Heart right ventricle (tissue), 16 donors: Measurements from ENCODE around the gene SLC7A9. TPM values are rescaled to one million over a fixed set of nuclear protein-coding genes. Genes with fewer than 3 reads are reported as not detected.
"Not testable (repeated sequence)": the region's sequence is repeated elsewhere in the genome, so short reads cannot be mapped to it uniquely, and the experiment has no call there.

ENCODE experiments used
- ATAC-seq, 8 donors: fragments of 200-7000 bp; cut with Tn5 transposase; one replicate each; pipeline ENCODE4 v1.9.1; 2020; ENCODE audit warnings: mild to moderate bottlenecking in 8 of 8, moderate library complexity in 8 of 8, moderate number of reproducible peaks in 1 of 8
- DNase-seq, 2 donors: peaks; one replicate each; pipeline ENCODE4 v3.0.0-alpha.2; 2020
- H3K27ac ChIP-seq, 10 donors: fragments of 200-600 bp; sonication (generic) in 2 of 10; one replicate each; pipeline versions ENCODE4 v1.5.0 to v1.8.0; 2020 to 2022; ENCODE audit warnings: mild to moderate bottlenecking in 3 of 10
- H3K27me3 ChIP-seq, 7 donors: fragments of 200-600 bp; one replicate each; pipeline ENCODE4 v1.8.0; 2021 to 2022; ENCODE audit warnings: mild to moderate bottlenecking in 2 of 7
- H3K36me3 ChIP-seq, 9 donors: fragments of 200-600 bp; sonication (generic) in 1 of 9; one replicate each; pipeline versions ENCODE4 v1.5.0 to v1.8.0; 2020 to 2022; ENCODE audit warnings: mild to moderate bottlenecking in 2 of 9
- H3K4me1 ChIP-seq, 9 donors: fragments of 200-600 bp; sonication (generic) in 1 of 9; one replicate each; pipeline versions ENCODE4 v1.5.0 to v1.8.0; 2020 to 2022; ENCODE audit warnings: mild to moderate bottlenecking in 4 of 9
- H3K4me3 ChIP-seq, 10 donors: fragments of 200-600 bp; sonication (generic) in 2 of 10; one replicate each; pipeline versions ENCODE4 v1.5.0 to v1.8.0; 2020 to 2022; ENCODE audit warnings: mild to moderate bottlenecking in 7 of 10, moderate library complexity in 2 of 10
- H3K9me3 ChIP-seq, 11 donors: fragments of 200-600 bp in 10 of 11; sonication (generic) in 2 of 11; one replicate each; pipeline versions ENCODE4 v1.5.0 to v1.8.0; 2013 to 2022; ENCODE audit warnings: mild to moderate bottlenecking in 2 of 11, control low read depth in 1 of 11, moderate library complexity in 1 of 11
- CTCF ChIP-seq, 9 donors: fragments of 200-600 bp; sonication (generic) in 2 of 9; IDR thresholded peaks; one replicate each; pipeline versions ENCODE4 v1.5.0 to v1.8.0; 2021 to 2022; ENCODE audit warnings: antibody characterized with exemption in 9 of 9, mild to moderate bottlenecking in 5 of 9, moderate library complexity in 1 of 9
- WGBS, 2 donors: extraction: QIAGEN DNeasy Blood & Tissue Kit; methylation state at CpG; one replicate each; pipeline ENCODE4 v1.1.7; 2013; ENCODE audit warnings: inconsistent platforms in 1 of 2; 5-methylcytosine and 5-hydroxymethylcytosine counted together
- intact Hi-C, 10 donors: fragments of 100-400 bp; cut with DNase I; formaldehyde crosslinking; loops; one replicate each; pipeline versions ENCODE4 v1.11.1 to v1.14.2; 2022
- polyA plus RNA-seq, 2 donors: library from polyadenylated mRNA; stranded (reverse); fragments of 200-250 nt; gene quantifications; one replicate each; pipeline ENCODE4 v1.2.3, GENCODE V29; 2013
- total RNA-seq, 10 donors: library from RNA; stranded (reverse); fragmentation: NEBNext Ultra II Directional in 3 of 10; extraction: Animal tissue kit (Norgen Biotek cat#: 25700) in 3 of 10; gene quantifications; one replicate each; pipeline versions ENCODE4 v1.2.1 to v1.2.4, GENCODE V29; 2021 to 2023
- donor health status: Arrhythmogenic right ventricular cardiomyopathy.
- donor health status: ischemic (EF 13 %, LVEDD 7.1; RV severe dilation, severe dysfunction).
- donor health status: healthy with polysubstance abuse.
- donor health status: DM: no; HTN: yes; CAD: no.
- donor health status: DM: no; HTN: no; CAD: no.
- donor health status: ischemic (EF 25% LVEDD 6.9; RV normal size, moderate dysfunction).
- donor health status: ischemic (EF 25% LVEDD 5.7; RV mildly dilated, moderate dysfunction).
- donor health status: healthy.
- donor health status: DM: yes; HTN: yes; CAD: no.
- donor health status: Ischemic cardiomyopathy.
- donor health status: ischemic (EF 35%, LVEDD 5.7; RV mildly dilated, moderate dysfunction).
- donor health status: nonischemic (EF 11% LVEDD 7.7; RV severe dilation, severe dysfunction).
- donor health status: DM: yes; HTN: yes; CAD: no.
- donor health status: PGD.
- donor health status: ischemic (EF 29% LVEDD 5.4; RV normal size, mild dysfunction).
- donor health status: nonischemic (EF 23%, LVEDD 6.1; RV moderate dilation, normal function).

SLC7A9 gene
- total and polyA plus RNA-seq, 12 donors, result 0.12 to 0.24 TPM; not detected in 10

- TF ChIP-seq CTCF (IDR thresholded peaks at IDR 0.05), result no peak
- ATAC-seq (no peak), DNase-seq (no peak)
- H3K27ac ChIP-seq, result no peak overlapping the region
- H3K27me3 ChIP-seq, result no peaks in the 10 kb centered on the region
- H3K4me3 ChIP-seq, result no peak overlapping the region
- intact Hi-C loops, result no loop called here
- H3K4me1 ChIP-seq, result no peaks in the 10 kb centered on the region
- no peaks in the 10 kb centered on the region for H3K9me3 ChIP-seq
- H3K36me3 ChIP-seq, result no peaks in the 10 kb centered on the region
- 87 to 93% methylated on average over 3 of the region's 3 CpGs for WGBS, 2 donors
Observed at GRCh38 chr19:32872391-32872790, 2.8 kb upstream of the SLC7A9 start.

GRCh38 chr19:32870981-32871451, 1.4 kb upstream of the SLC7A9 start:
- H3K4me1 ChIP-seq, result no peaks in the 10 kb centered on the region
- ATAC-seq, result no peak
- no peak overlapping the region for H3K27ac ChIP-seq
- TF ChIP-seq CTCF (IDR thresholded peaks at IDR 0.05), result no peak
- WGBS, 2 donors, result 69 to 76% methylated on average over 12 of the region's 12 CpGs
- intact Hi-C loops, result no loop called here
- no peak overlapping the region for H3K4me3 ChIP-seq
- no peaks in the 10 kb centered on the region for H3K27me3 ChIP-seq
- no peak for DNase-seq
- H3K36me3 ChIP-seq, result no peaks in the 10 kb centered on the region
- H3K9me3 ChIP-seq, result no peaks in the 10 kb centered on the region

GRCh38 chr19:32869966-32870573, 503 bp upstream of the SLC7A9 start:
- TF ChIP-seq CTCF (IDR thresholded peaks at IDR 0.05), result no peak
- H3K36me3 ChIP-seq, result no peaks in the 10 kb centered on the region
- intact Hi-C loops, result no loop called here
- H3K9me3 ChIP-seq, result no peaks in the 10 kb centered on the region
- H3K4me3 ChIP-seq, result no peak overlapping the region
- no peaks in the 10 kb centered on the region for H3K4me1 ChIP-seq
- no peak overlapping the region for H3K27ac ChIP-seq
- 68 to 70% methylated on average over 18 of the region's 18 CpGs for WGBS, 2 donors
- DNase-seq, result no peak
- H3K27me3 ChIP-seq, result no peaks in the 10 kb centered on the region
- ATAC-seq, result no peak

- Histone ChIP-seq H3K4me1 (no peaks in the 10 kb centered on the region), H3K4me3 (no peak overlapping the region), H3K27me3 (no peaks in the 10 kb centered on the region), H3K36me3 (no peaks in the 10 kb centered on the region), H3K27ac (no peak overlapping the region), H3K9me3 (no peaks in the 10 kb centered on the region)
- ATAC-seq (no peak), DNase-seq (no peak)
- intact Hi-C loops, result no loop called here
- no peak for TF ChIP-seq CTCF (IDR thresholded peaks at IDR 0.05)
- 86 to 88% methylated on average over 19 of the region's 19 CpGs for WGBS, 2 donors
Observed at GRCh38 chr19:32868206-32868950, 1.2 kb downstream of the SLC7A9 start.

- WGBS, 2 donors, result 93 to 94% methylated on average over 9 of the region's 9 CpGs
- DNase-seq, H3K27me3 ChIP-seq, H3K27ac ChIP-seq, H3K9me3 ChIP-seq, H3K4me3 ChIP-seq, H3K36me3 ChIP-seq, intact Hi-C loops, H3K4me1 ChIP-seq, ATAC-seq: not testable (repeated sequence)
Observed at GRCh38 chr19:32867436-32867835, 2.1 kb downstream of the SLC7A9 start.
